RWPE1 (cell line): Measurements from ENCODE around the gene CD47.

Experiments used
- CTCF ChIA-PET: fragments of 350-600 bp; sonication (Branson Sonifier 250); formaldehyde crosslinking; extraction: SDS; loops from one replicate; lab custom pipeline; 2021; lab: Yijun Ruan, JAX
- POLR2A ChIA-PET: fragments of 400-600 bp; formaldehyde crosslinking; extraction: SDS; loops from one replicate; lab custom pipeline; 2020; ENCODE audit warnings: antibody characterized with exemption; ENCODE audit not compliant: low non-redundant PET; lab: Yijun Ruan, JAX
- DNase-seq: peaks from one replicate; pipeline ENCODE4 v3.0.0; 2012; ENCODE audit warnings: low spot score
- H3K27ac ChIP-seq: fragments of 450-650 bp; 2 replicates; pipeline ENCODE4 v1.5.1; 2017
- CTCF ChIP-seq: fragments of 450-650 bp; conservative IDR thresholded peaks from 2 replicates; pipeline ENCODE4 v1.5.1; 2017; ENCODE audit warnings: low read depth, mild to moderate bottlenecking

The CD47 gene

GRCh38 chr3:108100906-108101660 is 10.3 kb upstream of the CD47 start:
- no peak for TF ChIP-seq CTCF
- H3K27ac ChIP-seq = no peak overlapping the region
- POLR2A ChIA-PET = no interaction called here
- DNase-seq = no peak
- CTCF ChIA-PET = no interaction called here

- POLR2A ChIA-PET = no interaction called here
- DNase-seq = no peak
- CTCF ChIA-PET = no interaction called here
Measured at GRCh38 chr3:108099679-108100428, 9.0 kb upstream of the CD47 start.

GRCh38 chr3:108099244-108099643 is 8.4 kb upstream of the CD47 start:
- H3K27ac ChIP-seq = no peak overlapping the region
- TF ChIP-seq CTCF = no peak
- CTCF ChIA-PET = no interaction called here
- POLR2A ChIA-PET = no interaction called here
- no peak for DNase-seq

More at GRCh38 chr3:108099679-108100428, 9.0 kb upstream of the CD47 start:
- TF ChIP-seq CTCF = no peak
- H3K27ac ChIP-seq = no peak overlapping the region

- no peak overlapping the region for H3K27ac ChIP-seq
- no peak for DNase-seq
- ChIA-PET POLR2A (no interaction called here), CTCF (no interaction called here)
- TF ChIP-seq CTCF = no peak
Measured at GRCh38 chr3:108098003-108098370, 7.2 kb upstream of the CD47 start.

GRCh38 chr3:108097322-108098002 is 6.6 kb upstream of the CD47 start:
- no peak for TF ChIP-seq CTCF

More at GRCh38 chr3:108097322-108098002, 6.6 kb upstream of the CD47 start:
- DNase-seq = no peak
- H3K27ac ChIP-seq = no peak overlapping the region
- ChIA-PET POLR2A (no interaction called here), CTCF (interaction anchor here (0.6 kb wide), 1 partner anchor 270 kb away, joined by 3 read pairs; no protein-coding TSS in a partner anchor)
